Activated B cell treated with CpG ODN at 0.5 μM for 24 hours (primary cell): ENCODE data around the gene ZNF595. TPM values are rescaled to one million over a fixed set of nuclear protein-coding genes. Genes with fewer than 3 reads are reported as not detected.
"Not testable (repeated sequence)": the region's sequence is repeated elsewhere in the genome, so short reads cannot be mapped to it uniquely, and the experiment has no call there.

Source experiments
- ATAC-seq: fragments of 200-7000 bp; cut with Tn5 transposase; one replicate; pipeline ENCODE4 v1.10.0; 2021; ENCODE audit warnings: low read depth, mild to moderate bottlenecking, moderate library complexity
- CTCF ChIA-PET: fragments of 350-600 bp; sonication (Branson Sonifier 250); formaldehyde crosslinking; loops from one replicate; lab custom pipeline; 2021; ENCODE audit warnings: antibody characterized with exemption; lab: Charles Lee
- POLR2A ChIA-PET: fragments of 350-600 bp; sonication (Branson Sonifier 250); formaldehyde crosslinking; loops from one replicate; lab custom pipeline; 2021; ENCODE audit warnings: antibody characterized with exemption; lab: Charles Lee
- DNase-seq: peaks from one replicate; pipeline ENCODE4 v3.0.0; 2022
- H3K27ac Mint-ChIP-seq: one replicate; pipeline ENCODE4 v1.8.0; 2020; ENCODE audit warnings: mixed read lengths
- H3K27me3 Mint-ChIP-seq: one replicate; pipeline ENCODE4 v1.8.0; 2021; ENCODE audit warnings: mixed read lengths
- H3K36me3 Mint-ChIP-seq: one replicate; pipeline ENCODE4 v1.8.0; 2021; ENCODE audit warnings: low read depth, mixed read lengths
- H3K4me1 Mint-ChIP-seq: one replicate; pipeline ENCODE4 v1.8.0; 2021; ENCODE audit warnings: mixed read lengths
- H3K4me3 Mint-ChIP-seq: one replicate; pipeline ENCODE4 v1.8.0; 2020; ENCODE audit warnings: mild to moderate bottlenecking, mixed read lengths
- H3K9me3 Mint-ChIP-seq: one replicate; pipeline ENCODE4 v1.8.0; 2020; ENCODE audit warnings: mixed read lengths
- intact Hi-C: fragments of 100-400 bp; cut with micrococcal nuclease; formaldehyde crosslinking; loops from one replicate; pipeline ENCODE4 v1.15.1; 2024
- total RNA-seq: library from RNA; stranded (reverse); gene quantifications from 2 replicates; pipeline ENCODE4 v1.2.3, GENCODE V29; 2022

The ZNF595 gene
- total RNA-seq, 1 donor from 2014 or later, result 17.4 TPM

DNA sequence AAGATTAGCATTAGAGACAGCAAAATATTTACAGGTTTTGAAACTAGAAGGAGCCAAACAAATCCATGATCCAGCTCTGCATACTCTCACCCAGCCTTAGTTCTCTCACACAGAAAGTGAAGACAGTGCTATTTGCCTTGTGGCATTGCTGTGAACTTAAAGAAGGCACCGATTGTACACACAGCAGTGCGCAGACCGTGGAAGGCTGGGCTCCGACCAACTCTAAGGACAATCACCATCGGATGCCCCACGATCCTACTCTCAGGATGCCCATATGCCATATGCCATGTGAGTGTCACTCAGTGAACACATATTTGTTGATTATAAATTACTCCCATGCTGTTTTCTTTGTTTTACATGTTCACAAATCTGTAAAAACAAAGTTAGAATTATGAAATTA is 19.8 kb upstream of the ZNF595 start:
- H3K9me3 Mint-ChIP-seq, H3K4me1 Mint-ChIP-seq, H3K4me3 Mint-ChIP-seq, intact Hi-C loops, H3K36me3 Mint-ChIP-seq, POLR2A ChIA-PET, ATAC-seq, H3K27me3 Mint-ChIP-seq, H3K27ac Mint-ChIP-seq, DNase-seq, CTCF ChIA-PET: not testable (repeated sequence)

- H3K9me3 Mint-ChIP-seq, ATAC-seq, H3K36me3 Mint-ChIP-seq, H3K4me3 Mint-ChIP-seq, CTCF ChIA-PET, DNase-seq, H3K4me1 Mint-ChIP-seq, H3K27me3 Mint-ChIP-seq, intact Hi-C loops, H3K27ac Mint-ChIP-seq: not testable (repeated sequence)
- POLR2A ChIA-PET, result interaction anchor here (1.8 kb wide), 1 partner anchor 15 kb away, joined by 7 read pairs; no protein-coding TSS in a partner anchor
Measured at GRCh38 chr4:36559-37415, 16.3 kb upstream of the ZNF595 start.

DNA sequence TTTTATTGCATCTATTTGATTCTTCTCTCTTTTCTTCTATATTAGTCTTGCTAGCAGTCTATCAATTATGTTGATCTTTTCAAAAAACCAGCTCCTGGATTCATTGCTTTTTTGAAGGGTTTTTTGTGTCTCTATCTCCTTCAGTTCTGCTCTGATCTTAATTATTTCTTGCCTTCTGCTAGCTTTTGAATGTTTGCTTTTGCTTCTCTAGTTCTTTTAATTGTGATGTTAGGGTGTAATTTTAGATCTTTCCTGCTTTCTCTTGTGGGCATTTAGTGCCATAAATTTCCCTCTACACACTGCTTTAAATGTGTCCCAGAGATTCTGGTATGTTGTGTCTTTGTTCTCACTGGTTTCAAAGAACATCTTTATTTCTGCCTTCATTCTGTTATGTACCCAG is 14.9 kb upstream of the ZNF595 start:
- H3K4me1 Mint-ChIP-seq, CTCF ChIA-PET, POLR2A ChIA-PET, H3K27ac Mint-ChIP-seq, intact Hi-C loops, ATAC-seq, H3K36me3 Mint-ChIP-seq, H3K27me3 Mint-ChIP-seq, DNase-seq, H3K9me3 Mint-ChIP-seq, H3K4me3 Mint-ChIP-seq: not testable (repeated sequence)

DNA sequence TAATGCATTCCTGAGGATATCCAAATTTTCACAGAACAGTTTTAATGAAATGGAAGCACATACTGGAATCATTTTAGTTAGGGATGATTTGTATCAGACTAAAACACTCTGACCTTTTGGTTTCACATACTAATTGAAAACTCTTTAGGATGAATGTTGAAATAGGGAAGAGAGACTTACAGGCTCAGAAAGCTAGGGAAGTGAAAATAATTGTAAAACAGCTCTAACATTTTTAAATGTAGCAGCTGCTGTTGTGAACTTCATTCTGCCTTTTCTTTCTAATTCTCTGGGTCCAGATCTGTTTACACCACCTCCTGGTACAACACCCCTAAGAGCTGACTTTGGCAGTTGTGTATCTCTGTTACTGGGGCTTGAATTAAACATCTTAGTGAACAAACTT is 9.7 kb upstream of the ZNF595 start:
- CTCF ChIA-PET, result interaction anchor here (0.6 to 1.2 kb wide), 2 partner anchors 14 to 43 kb away, joined by 3 to 5 read pairs; no protein-coding TSS in a partner anchor
- intact Hi-C loops, H3K36me3 Mint-ChIP-seq, H3K27me3 Mint-ChIP-seq, H3K27ac Mint-ChIP-seq, H3K9me3 Mint-ChIP-seq, DNase-seq, H3K4me3 Mint-ChIP-seq, H3K4me1 Mint-ChIP-seq: not testable (repeated sequence)
- peak; percentile 28 for ATAC-seq
- POLR2A ChIA-PET, result interaction anchor here (1.4 kb wide), 1 partner anchor 9 kb away, joined by 20 read pairs; no protein-coding TSS in a partner anchor

DNA sequence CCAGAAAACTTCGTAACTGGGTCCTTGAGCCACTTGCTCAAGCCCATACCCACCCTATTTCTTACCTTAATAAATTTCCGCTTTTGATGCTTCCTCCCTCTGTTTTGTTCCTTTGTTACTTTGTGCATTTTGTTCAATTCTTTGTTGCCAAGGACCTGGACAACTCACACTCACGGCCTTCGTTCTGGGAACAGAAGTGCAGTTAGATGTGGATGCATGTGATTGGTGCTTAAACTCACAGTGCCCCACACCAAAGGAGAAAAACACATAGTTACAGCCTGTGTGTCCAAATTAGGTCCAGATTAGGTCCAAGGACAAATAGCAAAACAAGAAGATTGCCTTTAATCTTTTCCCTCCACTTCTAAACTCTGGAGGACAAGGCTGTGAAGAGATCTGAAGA is 1.9 kb upstream of the ZNF595 start:
- ChIA-PET CTCF (interaction anchor here (2.7 kb wide), 1 partner anchor 24 kb away, joined by 9 read pairs; no protein-coding TSS in a partner anchor), POLR2A (interaction anchor here (1.0 to 1.6 kb wide), 4 partner anchors 8 to 73 kb away, joined by 3 to 20 read pairs (median 8); partner anchors contain the start of gene ZNF718)
- H3K27ac Mint-ChIP-seq, H3K4me1 Mint-ChIP-seq, DNase-seq, H3K27me3 Mint-ChIP-seq, H3K4me3 Mint-ChIP-seq, intact Hi-C loops, H3K9me3 Mint-ChIP-seq, ATAC-seq, H3K36me3 Mint-ChIP-seq: not testable (repeated sequence)

GRCh38 chr4:51655-52277 is 1.4 kb upstream of the ZNF595 start:
- H3K36me3 Mint-ChIP-seq, DNase-seq, H3K9me3 Mint-ChIP-seq, H3K27me3 Mint-ChIP-seq, H3K27ac Mint-ChIP-seq, H3K4me1 Mint-ChIP-seq, intact Hi-C loops, H3K4me3 Mint-ChIP-seq: not testable (repeated sequence)
- ChIA-PET CTCF (interaction anchor here (0.9 to 2.7 kb wide), 2 partner anchors 24 to 190 kb away, joined by 3 to 9 read pairs; no protein-coding TSS in a partner anchor), POLR2A (interaction anchor here (1.0 to 1.6 kb wide), 4 partner anchors 8 to 72 kb away, joined by 3 to 20 read pairs (median 8); partner anchors contain the start of gene ZNF718)
- peak; percentile 75 for ATAC-seq

- ChIA-PET POLR2A (interaction anchor here (0.6 to 1.4 kb wide), 3 partner anchors 71 to 882 kb away, joined by 4 read pairs; partner anchors contain the start of gene ZNF718), CTCF (interaction anchor here (0.9 kb wide), 1 partner anchor 188 kb away, joined by 3 read pairs; no protein-coding TSS in a partner anchor)
- H3K9me3 Mint-ChIP-seq, ATAC-seq, H3K36me3 Mint-ChIP-seq, H3K27ac Mint-ChIP-seq, H3K27me3 Mint-ChIP-seq, intact Hi-C loops, DNase-seq, H3K4me1 Mint-ChIP-seq, H3K4me3 Mint-ChIP-seq: not testable (repeated sequence)
Measured at GRCh38 chr4:53521-53920, 400 bp downstream of the ZNF595 start.

DNA sequence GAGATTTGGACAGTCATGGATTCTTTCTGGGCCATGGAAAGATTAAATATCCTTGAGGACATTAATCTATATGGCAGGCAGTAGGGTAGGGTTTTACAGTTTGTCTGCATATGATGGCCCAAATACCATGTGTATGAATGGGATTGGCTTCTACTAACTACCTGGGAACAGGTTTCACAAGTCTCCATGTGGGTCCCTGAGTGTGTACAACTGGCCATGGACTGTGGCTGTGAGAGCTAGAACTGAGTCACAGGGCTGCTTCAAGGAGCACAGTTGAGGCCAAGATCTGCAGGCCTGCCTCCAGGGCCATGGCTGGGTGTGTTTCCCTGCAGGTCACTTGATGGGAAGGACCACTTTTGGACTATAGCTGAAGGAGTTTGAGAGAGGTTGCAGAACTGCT is 11.6 kb downstream of the ZNF595 start:
- ATAC-seq, H3K4me1 Mint-ChIP-seq, H3K4me3 Mint-ChIP-seq, H3K27ac Mint-ChIP-seq, H3K27me3 Mint-ChIP-seq, POLR2A ChIA-PET, intact Hi-C loops, CTCF ChIA-PET, DNase-seq: not testable (repeated sequence)
- H3K36me3 Mint-ChIP-seq, result peaks cover 19% of the 10 kb centered on the region
- H3K9me3 Mint-ChIP-seq, result peaks cover 12% of the 10 kb centered on the region
